ENCODE measurements around the gene DCAF4.

Gene DCAF4

DNA sequence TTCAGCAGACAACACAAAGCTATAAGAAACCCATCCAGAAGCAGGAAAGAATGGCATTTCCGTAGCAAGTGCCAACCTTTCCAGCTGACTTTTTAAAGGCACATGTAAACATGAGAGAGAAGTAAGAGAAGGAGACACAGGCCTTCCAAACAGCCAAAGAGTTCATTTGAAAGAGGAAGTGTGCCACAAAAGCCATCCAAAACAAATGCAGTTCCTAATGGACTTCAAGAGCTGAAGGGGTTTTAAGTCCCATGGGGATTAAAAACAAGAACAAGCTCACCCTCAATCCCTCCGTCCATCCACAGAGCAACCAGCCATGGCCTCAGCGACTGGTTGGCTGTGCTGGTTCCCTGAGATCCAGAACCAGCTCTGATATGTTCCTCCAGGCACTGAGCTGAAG is 27.8 kb upstream of the DCAF4 start:
- no peak for DNase-seq

DNA sequence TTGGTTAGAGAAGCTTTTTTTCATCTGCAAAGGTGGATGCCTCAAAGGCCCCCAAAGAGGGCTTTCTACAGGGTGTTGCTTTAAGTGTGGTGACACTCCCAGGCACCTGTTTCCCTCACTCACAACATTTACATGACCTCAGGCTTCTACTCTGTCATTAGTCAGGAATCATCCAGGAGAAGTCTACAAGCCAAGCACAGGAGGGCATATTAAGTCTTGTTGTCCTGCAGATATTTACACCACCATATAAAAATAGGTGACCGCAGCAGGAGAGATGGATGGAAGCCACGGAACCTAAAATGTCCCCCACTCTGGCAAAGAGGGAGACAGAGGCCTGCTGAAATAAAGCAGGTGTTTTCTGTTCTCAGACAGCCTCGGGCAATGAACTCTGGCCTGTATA is 24.9 kb upstream of the DCAF4 start:
- no peak for DNase-seq

DNA sequence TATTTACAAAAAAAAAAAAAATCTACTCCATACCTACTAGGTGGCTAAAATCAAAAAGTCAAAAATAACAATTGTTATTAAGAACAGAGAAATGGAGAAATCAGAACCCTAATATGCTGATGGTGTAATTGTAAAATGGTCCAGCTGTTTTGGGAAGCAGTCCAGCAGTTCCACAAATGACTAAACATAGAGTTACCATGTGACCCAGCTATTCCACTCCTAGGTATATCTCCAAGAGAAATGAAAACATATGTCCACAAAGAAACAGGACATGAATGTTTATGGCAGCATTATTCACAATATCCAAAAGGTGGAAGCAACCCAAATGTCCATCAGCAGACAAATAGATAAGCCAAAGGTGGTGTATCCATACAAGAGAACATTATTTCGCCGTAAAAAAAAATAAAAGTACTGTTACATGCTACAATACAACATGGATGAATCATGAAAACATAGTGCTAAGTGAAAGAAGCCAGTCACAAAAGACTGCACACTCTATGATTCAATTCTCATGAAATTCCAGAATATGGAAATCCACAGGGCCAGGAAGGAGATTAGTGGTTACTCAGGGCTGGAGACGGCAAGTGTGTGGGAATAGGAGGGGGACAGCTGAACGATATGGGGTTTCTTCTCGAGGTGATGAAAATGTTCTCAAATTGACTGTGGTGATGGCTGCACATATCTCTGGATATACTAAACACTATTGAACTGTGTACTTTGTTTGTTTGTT is 23.3 kb upstream of the DCAF4 start:
- no peak for DNase-seq

DNA sequence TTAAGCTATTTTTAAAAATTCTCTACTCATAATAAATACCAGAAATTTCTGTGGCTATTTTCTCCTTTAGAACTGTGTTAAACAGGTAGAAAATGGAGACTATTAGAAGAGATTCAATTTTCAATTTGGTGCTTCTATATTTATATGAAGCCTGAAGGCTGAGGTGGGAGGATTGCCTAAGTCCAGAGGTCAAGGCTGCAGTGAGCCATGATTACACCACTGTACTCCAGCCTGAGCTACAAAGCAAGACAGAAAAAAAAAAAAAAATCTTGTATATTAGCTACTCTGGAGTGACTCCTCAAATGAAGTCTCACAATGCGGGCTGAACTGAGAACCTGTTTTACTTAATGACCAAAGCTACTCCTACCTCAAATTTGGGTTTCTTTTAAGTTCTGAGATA is 22.5 kb upstream of the DCAF4 start:
- no peak for DNase-seq

DNA sequence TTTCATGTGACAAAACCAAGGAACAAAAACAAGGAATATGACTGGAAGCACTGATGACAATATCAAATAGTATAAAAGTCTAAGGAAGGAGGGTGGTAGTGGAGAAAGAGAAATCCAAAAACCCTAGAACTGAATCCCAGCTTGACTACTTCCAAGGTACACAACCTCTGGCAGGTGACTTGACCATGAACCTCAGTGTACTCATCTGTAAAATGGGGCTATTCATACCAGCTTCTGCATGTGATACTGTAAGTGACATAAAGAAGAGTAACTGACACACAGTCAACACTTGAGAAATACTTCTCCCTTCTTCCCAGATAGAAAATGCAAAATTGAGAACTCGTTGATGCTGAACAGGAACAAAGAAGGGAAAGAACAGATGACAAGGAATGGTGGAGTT is 22.0 kb upstream of the DCAF4 start:
- DNase-seq = no peak

DNA sequence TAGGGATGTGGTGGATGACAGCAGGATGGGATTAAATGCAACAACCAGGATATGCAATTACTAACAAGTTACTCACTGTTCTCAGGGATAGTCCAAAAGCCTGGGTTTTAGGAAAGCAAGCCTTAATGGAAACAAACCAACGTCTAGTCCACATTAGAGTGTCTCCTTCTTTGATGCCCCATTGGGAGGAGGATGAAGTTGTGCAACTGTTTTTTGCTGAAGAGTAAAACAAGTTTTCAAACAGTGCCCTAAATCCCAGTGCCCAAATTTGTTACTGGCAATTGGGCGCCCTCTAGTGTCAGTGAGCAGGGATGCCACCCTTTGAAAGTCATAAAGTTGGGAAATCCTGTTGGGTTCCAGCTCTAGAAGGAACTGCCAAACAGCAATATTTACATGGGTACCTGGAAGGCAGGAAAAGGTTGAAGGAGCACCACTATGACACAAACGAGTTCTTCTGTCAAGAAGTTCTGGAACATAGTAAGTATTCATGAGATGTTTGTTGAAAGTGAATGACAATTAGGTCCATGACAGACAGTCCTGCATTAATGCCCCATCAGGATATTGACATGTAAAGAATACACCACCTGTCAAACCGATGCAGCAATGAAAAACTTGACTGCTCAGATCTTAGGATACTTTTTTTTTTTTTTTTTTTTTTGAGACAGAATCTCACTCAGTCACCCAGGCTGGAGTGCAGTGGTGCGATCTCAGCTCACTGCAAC is 21.3 kb upstream of the DCAF4 start:
- DNase-seq = peak; percentile 69

DNA sequence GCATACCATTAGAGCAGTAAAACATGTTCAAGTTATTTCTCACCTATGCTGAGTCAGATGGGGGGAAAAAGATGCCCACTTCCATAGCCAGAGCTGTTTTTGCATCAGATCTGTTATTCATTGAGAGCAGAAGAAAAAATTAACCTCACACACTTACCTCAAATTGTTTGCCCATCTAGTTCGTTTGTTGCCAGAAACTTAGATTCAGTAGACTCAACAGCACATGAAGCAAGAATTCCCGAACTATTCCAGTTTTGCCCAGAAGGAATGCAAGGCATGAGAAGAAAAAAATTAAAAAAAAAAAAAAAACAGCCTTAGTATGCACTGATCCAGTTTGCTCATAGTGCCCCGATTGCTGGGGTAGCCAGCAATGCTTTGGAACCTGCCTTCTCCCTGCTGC is 19.9 kb upstream of the DCAF4 start:
- no peak for DNase-seq

DNA sequence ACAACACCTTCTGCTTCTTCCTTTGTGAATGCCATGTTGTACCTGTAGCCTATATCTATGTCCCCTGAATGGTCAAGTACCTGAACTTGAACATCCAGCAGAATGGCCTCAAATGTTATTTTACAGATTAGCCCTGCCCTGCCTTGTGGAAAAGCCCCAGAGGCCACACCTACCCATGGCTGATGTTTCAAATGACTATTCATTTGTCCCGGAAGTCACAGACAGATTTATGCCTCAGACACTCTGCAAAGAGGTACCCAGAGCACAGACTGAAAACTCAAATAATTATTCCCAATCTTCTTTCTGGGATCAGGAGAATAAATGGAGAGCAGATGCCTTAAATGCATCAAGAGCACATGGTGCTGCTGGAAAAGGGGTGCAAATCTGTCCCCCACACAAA is 19.4 kb upstream of the DCAF4 start:
- no peak for DNase-seq

DNA sequence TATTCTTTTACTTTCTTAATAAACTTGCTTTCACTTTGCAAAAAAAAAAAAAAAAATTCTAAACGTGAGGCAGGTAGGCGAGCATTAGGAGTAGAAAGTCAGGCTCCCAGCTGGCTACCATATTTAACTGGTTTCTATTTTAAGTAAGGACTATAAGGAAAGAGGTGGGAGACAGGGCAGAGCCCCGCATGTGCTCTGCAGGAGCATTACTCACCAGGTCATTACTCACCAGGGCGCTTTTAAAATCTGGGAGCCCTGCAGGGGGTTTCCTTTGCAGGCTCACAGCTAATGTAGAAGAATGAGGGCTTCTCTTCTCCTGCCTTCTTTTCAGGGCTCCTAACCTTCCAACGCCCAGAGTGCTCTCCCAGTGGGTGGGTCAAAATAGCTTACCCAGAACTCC is 18.4 kb upstream of the DCAF4 start:
- no peak for DNase-seq

DNA sequence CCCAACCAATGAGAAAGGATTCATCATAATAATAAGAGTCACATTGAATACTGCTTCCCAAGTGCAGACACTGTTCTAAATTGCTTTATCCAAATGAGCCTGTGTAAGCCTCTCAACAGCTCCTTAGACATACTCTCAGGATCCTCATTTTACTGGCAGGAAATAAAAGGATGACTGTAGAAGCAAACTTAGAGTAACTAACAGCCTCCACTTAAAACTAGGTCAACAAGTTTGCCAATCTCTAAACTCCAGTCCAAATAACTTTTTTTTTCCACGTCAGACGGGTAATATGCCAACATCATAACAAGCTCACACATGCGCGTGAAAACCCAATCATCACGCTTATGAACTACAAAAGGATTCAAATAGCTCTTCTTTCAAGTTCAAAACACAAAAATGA is 17.1 kb upstream of the DCAF4 start:
- no peak for DNase-seq

DNA sequence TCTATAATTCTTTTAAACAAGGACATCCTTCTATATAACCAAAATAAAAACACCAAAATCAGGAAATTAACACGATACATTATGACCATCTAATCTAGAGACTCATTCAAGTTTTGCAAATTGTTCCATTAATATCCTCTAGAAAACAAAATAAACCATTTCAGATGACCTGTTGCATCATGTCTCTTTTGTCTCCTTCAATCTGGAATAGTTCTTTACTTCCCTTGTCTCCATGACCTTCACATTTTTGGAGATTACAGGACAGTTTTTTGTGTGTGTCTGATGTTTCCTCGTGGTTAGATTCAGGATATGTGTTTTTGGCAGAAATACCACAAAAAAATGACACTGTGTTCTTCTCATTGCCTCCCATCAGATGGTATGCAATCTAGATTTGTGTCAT is 12.5 kb upstream of the DCAF4 start:
- DNase-seq = no peak

DNA sequence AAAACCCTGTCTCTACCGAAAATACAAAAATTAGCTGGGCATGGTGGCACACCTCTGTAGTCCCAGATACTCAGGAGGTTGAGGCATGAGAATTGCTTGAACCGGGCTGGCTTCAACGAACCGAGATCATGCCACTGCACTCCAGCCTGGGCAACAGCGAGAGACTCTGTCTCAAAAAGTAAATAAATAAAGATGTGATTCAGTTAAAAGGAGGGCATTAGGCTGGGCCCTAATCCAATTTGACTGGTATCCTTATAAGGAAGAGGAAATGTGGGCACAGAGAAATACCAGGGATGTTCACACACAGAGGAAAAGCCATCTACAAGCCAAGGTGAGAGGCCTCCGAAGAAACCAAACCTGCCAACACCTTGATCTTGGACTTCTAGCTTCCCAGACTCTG is 10.1 kb upstream of the DCAF4 start:
- DNase-seq = no peak

DNA sequence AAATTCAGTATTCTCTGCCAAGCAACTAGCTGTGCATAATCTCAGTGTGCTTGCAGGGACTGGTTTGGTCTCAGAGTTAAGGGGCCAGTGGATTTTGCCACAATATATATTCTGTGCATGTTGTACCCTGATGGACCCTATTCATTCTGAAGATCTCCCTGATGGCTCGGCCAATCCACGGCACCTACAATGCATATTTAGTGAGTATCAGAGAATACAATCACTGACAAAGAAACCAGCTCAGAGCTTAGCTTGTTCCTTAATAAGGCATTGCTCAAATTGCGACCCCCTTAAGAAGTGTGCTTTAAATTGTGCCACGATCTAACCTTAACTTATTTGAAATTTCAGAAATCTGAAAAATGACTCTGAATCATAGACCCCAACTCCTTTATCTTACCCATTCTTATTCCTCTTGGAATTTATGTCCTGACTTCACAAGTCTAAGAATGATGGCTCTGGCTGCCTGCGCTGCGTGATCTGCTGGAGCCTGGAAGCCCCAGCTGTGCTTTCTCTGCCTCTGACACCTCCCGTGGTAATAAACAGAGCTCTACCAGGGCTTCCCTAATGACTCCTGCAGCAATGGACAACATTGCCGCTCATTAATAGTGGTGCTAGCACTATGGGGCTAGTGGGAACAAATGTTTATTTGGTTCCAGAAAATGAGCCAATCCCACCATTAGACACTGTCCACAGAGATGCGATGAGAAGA is 9.0 kb upstream of the DCAF4 start:
- DNase-seq = no peak

DNA sequence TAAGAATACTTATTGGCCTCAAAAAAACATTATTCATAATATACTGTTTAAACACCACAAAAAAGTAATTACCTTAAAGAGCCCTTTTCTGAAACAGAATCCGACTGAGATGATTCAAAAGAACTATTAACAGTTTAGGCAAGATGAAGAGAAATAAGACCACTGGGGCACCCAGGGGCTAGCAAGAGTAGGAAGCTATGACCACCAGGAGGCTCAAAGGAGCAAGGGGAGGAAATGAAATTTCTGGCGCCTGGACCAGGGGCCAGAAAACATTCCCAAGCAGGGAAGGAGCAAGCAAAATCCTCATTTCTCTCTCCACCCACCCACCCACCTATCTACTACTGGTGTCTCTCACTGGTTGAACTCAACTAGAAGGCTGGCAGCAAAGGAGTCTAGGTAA is 6.3 kb upstream of the DCAF4 start:
- DNase-seq = no peak

DNA sequence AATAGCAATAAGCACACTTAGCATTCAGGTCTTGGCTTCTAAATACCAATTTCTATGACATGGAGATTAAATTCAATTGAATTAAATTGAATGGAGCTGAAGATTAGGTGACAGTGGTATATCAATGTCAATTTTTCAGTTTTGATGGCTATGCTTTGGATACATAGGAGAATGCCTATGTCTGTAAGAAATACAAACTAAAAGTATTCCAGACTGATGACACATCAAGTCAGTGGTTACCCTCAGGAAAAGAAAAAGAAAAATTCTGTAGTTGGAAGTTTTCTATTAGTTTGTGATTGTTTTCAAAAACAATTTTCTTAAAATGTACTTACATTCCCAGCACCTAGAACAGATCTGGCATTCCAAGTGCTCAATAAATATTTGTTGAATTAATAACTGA is 4.9 kb upstream of the DCAF4 start:
- DNase-seq = no peak

DNA sequence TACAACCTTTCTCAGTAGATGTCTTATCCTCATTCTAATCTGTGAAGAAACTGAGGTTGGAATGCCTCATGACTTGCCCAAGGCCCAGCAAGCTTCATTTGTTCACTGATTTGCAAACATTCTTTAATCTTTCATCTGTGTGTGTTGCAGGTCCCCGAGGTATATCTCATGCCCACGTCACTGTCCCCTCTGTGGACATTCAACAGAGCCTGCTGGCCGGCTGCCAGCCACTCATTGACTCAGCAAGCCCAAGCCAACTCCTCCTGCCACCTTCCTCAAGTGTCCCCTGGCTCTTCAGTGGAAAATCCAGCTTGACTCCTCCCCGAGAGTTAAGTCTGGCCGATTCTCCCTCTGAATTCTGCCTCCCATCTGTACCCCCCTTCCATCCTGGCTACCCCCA is 1.9 kb upstream of the DCAF4 start:
- no peak for DNase-seq

DNA sequence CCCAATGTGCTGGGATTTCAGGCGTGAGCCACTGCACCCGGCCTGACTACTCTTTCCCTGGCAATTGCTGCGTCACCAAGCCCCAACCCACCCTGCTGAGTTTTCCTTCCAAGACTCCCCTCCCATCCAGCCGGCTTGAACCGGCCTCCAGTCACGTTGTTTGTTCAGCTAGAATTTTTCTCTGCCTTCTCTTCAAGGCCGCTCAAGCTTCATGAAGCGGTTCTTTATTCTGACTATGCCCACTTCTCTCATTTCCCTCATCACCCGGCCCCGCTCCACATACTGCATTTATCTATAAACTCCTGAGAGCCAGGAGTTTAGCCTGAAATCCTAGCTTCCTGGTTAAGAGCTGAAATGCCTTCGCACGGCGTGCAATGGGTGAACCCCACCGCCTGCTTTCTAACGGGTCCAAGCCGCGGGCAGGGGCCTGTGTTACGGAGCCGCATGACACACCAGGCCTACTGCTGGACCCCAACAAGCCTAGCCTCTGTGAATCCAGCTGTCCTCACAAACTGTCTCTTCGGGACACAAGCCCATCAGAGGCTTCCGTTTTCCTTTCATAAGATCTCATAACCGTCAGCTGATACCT is 999 bp upstream of the DCAF4 start:
- no peak for DNase-seq

DNA sequence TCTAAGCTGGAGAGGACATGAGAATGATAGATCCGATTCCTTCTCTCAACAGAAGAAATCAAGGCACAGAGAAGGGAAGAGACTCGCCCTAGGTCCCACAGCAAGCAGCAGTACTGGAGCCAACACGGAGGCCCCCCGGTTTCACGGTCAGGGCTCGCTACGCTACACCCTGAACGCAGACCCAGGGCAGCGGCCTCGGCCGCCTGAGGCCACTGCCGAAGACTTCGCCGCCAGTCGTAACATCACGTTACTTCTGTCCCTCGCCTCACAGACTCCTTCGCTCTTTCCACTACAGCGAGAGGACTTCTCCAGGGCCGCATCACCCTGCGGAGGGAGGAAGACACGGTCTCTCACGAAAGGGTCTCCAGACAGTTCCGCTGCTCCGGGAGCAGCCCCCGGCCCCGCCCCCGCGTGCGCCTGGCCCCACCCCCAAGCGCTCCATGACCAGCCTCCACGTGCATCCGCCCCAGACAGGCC is 411 bp upstream of the DCAF4 start:
- DNase-seq = peak; percentile 97

DNA sequence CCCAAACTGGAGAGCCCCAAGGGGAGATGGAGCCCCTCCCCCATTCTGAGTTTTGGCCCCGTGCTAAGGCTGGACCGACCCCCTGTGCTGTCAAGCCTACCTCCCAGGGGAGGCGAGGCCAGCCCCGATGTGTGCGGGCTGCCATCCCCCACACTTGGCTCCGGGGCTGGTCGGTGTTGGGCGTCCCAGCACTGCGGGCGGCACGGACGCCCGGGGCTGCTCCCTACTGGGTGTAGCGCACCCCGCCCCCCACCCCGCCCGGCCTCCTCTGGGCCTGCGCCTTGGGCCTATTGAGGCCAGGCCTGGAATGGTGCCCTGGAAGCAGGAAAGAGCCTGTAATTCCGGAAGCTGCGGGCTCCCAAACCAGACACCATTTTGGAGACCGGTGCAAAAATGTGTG is 2.6 kb downstream of the DCAF4 start:
- no peak for DNase-seq

DNA sequence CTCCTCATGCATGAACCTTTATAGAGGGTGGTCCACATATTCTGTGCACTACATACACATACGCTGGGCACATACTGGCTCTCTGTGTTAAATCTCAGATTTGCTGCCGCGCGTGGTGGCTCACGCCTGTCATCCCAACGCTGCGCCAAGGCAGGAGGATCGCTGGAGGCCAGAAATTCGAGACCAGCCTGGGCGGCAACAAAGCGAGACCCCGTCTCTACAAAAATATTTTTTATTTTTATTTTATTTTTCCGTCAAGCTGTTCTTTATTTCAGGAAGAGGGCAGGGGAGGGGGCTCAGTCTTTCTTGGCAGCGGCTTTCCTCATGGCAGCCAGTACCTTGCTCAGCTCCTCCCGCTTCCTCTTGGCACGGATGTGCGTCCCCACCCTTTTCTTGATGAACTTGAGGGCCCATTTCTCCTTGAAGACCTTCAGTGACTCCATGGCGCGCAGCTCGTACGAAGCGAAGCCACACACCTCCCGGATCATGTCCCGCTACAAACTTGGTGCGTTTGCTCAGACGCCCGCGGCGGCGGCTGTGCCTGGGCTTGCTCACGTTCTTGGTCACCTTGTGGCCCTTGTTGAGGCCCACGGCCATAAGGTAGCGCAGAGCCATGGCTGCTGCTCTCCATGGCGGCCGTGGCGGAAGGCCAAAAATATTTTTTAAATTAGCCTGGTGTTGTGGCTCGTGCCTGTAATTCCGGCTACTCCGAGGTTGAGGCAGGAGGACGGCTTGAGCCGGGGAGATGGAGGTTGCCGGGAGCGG is 3.2 kb downstream of the DCAF4 start:
- no peak for DNase-seq

DNA sequence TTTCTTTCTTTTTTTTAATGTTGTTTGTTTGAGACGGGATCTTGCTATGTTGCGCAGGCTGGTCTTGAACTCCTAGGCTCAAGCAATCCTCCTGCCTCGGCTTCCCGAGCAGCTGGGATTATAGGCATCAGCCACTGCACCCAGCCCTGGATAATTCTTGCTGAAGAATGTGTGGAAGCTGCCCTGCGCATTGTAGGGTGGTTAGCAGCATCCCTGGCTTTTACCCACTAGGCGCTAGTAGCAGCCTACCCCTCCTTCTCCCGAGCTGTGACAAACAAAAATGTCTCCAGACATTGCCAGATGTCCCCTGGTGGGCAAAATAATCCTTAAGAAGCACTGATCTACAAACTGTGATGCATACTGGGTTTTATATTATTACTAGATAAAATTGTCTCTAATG is 6.6 kb downstream of the DCAF4 start:
- DNase-seq = no peak

DNA sequence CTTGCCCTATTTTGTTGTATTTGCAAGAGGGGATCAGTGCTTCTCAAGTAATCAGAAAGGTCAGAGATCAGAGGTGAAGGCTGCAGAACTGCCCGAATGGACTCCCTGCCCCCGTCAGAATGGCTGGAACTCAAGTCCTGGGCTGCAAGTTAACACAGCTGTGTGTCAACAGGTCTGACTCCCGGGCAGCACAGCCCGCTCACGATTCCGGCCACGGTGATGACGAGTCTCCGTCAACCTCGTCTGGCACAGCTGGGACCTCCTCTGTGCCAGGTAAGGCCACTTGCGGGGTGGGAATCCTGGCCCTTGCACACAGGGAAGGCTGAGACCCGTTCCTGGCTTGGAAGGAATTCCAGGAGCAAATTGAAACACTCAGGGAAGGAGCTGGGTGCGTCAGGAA is 13.4 kb downstream of the DCAF4 start:
- DNase-seq = no peak

Data from CD4-positive, alpha-beta T cell treated with Interleukin-17A for 4 hours (primary cell).